ENCODE data around the gene EPB41L4B.

The EPB41L4B gene

DNA sequence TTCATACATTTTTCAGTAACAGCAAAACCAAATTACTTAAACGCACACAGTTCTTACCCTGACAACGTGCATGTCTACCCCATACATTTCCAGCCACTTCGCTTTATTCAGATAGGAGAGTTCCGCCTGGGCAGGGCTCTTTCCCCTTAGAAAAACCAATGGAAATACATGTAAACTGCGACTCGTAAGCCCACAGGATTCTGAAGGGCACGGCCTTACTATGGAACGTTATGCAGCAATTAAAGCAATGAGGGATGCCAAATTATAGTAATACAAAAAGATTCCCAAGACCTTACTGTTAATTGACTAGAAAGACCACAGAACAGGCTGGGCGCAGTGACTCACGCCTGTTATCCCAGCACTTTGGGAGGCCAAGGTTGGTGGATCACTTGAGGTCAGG lies 64.5 kb downstream of the EPB41L4B start:
- DNase-seq (ENCODE audit: insufficient read length, low spot score) (no peak), FAIRE-seq (no peak)
- TF ChIP-seq CTCF (IDR thresholded peaks at IDR 0.05; ENCODE audit: insufficient read depth, missing control alignments) = no peak

DNA sequence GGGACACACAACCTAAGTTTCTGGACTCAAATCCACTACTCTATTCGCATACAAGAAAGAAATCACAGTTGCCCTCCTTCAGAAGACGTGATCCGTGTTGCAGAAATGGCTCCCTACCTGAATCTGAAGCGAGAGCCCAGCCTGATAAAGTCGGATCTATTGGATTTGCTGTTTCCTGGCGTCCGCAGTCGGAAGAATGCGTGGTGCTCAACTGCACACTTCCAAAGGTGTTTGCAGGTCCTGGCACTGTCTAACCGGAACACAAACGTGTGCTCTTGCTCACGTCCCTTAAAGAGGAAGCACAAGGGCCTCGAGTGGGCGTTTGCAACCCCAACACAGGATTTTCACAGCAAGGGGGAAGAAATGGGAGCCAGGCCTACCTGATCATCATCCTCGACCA lies 65.5 kb downstream of the EPB41L4B start:
- DNase-seq (ENCODE audit: insufficient read length, low spot score) (no peak), FAIRE-seq (no peak)
- no peak for TF ChIP-seq CTCF (IDR thresholded peaks at IDR 0.05; ENCODE audit: insufficient read depth, missing control alignments)

- TF ChIP-seq CTCF (IDR thresholded peaks at IDR 0.05; ENCODE audit: insufficient read depth, missing control alignments) = no peak
- FAIRE-seq (no peak), DNase-seq (ENCODE audit: insufficient read length, low spot score) (no peak)
Observed at GRCh38 chr9:109254317-109254716, 66.5 kb downstream of the EPB41L4B start.

GRCh38 chr9:109253637-109254284 lies 67.1 kb downstream of the EPB41L4B start:
- TF ChIP-seq CTCF (IDR thresholded peaks at IDR 0.05; ENCODE audit: insufficient read depth, missing control alignments) = no peak
- FAIRE-seq (no peak), DNase-seq (ENCODE audit: insufficient read length, low spot score) (no peak)

- no peak for DNase-seq (ENCODE audit: insufficient read length, low spot score)
- no peak for TF ChIP-seq CTCF (IDR thresholded peaks at IDR 0.05; ENCODE audit: insufficient read depth, missing control alignments)
- no peak for FAIRE-seq
Observed at GRCh38 chr9:109253241-109253636, 67.6 kb downstream of the EPB41L4B start.

DNA sequence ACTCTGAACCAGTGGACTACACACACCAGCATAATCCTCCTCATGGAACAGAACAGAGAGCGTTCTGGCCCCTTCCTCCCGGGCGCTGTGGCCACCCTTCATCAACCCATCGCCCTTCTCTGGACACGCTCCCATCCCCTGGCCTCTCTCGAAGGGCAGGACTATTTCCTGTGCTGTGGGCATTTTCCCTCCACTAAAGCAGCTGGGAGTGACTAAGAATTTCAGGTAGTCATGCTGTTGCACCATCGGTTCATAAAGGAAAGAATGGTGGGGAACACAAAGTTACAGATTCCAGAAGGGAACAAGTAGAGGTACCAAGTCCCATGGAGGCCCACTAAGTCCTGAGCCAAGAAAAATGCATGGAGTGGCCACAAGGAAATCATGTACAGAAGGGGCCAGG lies 68.6 kb downstream of the EPB41L4B start:
- FAIRE-seq (no peak), DNase-seq (ENCODE audit: insufficient read length, low spot score) (no peak)
- TF ChIP-seq CTCF (IDR thresholded peaks at IDR 0.05; ENCODE audit: insufficient read depth, missing control alignments) = no peak

- no peak for TF ChIP-seq CTCF (IDR thresholded peaks at IDR 0.05; ENCODE audit: insufficient read depth, missing control alignments)
- DNase-seq (ENCODE audit: insufficient read length, low spot score) = no peak
- FAIRE-seq = no peak
Observed at GRCh38 chr9:109251776-109252106, 69.1 kb downstream of the EPB41L4B start.
